Dendritic cell treated with granulocyte-macrophage colony-stimulating factor and Interleukin-4, amounts not matched to agents 40 ng/mL and 50 ng/mL, for 4 days (primary cell): ENCODE data around the gene CXorf58.

Source experiments
- H3K27ac Mint-ChIP-seq: one replicate; pipeline ENCODE4 v1.8.0; 2022; ENCODE audit warnings: mild to moderate bottlenecking, mixed read lengths
- H3K27me3 Mint-ChIP-seq: one replicate; pipeline ENCODE4 v1.8.0; 2022; ENCODE audit warnings: mild to moderate bottlenecking, mixed read lengths
- H3K36me3 Mint-ChIP-seq: one replicate; pipeline ENCODE4 v1.8.0; 2022; ENCODE audit warnings: low read depth, mixed read lengths
- H3K4me1 Mint-ChIP-seq: one replicate; pipeline ENCODE4 v1.8.0; 2022; ENCODE audit warnings: low read depth, mixed read lengths
- H3K4me3 Mint-ChIP-seq: one replicate; pipeline ENCODE4 v1.8.0; 2022; ENCODE audit warnings: mild to moderate bottlenecking, moderate library complexity, mixed read lengths
- H3K9me3 Mint-ChIP-seq: one replicate; pipeline ENCODE4 v1.8.0; 2022; ENCODE audit warnings: mixed read lengths
- intact Hi-C: fragments of 100-400 bp; cut with micrococcal nuclease; formaldehyde crosslinking; loops from one replicate; pipeline ENCODE4 v1.15.0; 2022

The CXorf58 gene

DNA sequence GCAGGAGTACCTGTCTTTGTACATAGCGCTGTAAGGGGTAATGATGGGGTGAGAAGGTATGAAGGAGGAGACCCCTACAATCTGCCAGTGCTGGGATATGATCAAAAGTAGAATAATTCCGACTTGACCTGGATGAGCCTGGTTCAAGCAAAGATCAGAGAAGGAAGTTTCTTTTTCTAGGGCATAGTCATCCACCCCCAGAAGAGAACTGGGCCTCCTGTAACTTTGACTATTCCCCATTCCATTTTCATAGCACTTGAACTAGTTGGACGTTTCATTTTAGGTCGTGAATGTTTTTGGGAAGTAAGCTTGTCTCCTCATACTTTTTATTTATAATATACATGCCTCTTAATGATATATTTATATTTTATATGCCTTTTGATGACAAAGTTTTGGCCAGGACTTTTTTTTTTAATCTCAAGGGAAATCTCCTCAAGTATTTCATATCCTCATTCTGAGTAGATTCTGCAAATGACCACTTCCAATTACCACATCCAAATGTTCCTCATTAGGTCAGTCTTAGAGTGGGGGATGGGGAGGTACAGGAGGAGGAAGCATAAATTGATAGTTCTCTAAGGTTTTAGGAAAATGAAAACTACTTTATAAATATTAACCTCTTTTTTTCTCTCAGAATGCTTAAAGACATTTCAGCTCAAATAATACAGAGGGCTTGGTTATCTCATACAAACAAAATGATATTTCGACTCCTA lies 3.5 kb downstream of the CXorf58 start:
- intact Hi-C loops, result loop anchor here (2.0 to 10.0 kb wide), 2 partner anchors 54 to 114 kb away; no protein-coding TSS in a partner anchor
- Mint-ChIP-seq H3K27ac (peak overlapping the region; percentile 83), H3K27me3 (no peaks in the 10 kb centered on the region), H3K4me3 (no peak overlapping the region), H3K9me3 (no peaks in the 10 kb centered on the region), H3K36me3 (no peaks in the 10 kb centered on the region), H3K4me1 (peaks cover 18% of the 10 kb centered on the region)

GRCh38 chrX:23919148-23919547 lies 11.3 kb downstream of the CXorf58 start:
- H3K4me1 Mint-ChIP-seq, result no peaks in the 10 kb centered on the region
- no peak overlapping the region for H3K27ac Mint-ChIP-seq
- no peaks in the 10 kb centered on the region for H3K36me3 Mint-ChIP-seq
- H3K27me3 Mint-ChIP-seq, result no peaks in the 10 kb centered on the region
- H3K4me3 Mint-ChIP-seq, result no peak overlapping the region
- intact Hi-C loops, result loop anchor here (10.0 kb wide), 1 partner anchor 46 kb away; no protein-coding TSS in a partner anchor
- peaks cover 9% of the 10 kb centered on the region for H3K9me3 Mint-ChIP-seq

DNA sequence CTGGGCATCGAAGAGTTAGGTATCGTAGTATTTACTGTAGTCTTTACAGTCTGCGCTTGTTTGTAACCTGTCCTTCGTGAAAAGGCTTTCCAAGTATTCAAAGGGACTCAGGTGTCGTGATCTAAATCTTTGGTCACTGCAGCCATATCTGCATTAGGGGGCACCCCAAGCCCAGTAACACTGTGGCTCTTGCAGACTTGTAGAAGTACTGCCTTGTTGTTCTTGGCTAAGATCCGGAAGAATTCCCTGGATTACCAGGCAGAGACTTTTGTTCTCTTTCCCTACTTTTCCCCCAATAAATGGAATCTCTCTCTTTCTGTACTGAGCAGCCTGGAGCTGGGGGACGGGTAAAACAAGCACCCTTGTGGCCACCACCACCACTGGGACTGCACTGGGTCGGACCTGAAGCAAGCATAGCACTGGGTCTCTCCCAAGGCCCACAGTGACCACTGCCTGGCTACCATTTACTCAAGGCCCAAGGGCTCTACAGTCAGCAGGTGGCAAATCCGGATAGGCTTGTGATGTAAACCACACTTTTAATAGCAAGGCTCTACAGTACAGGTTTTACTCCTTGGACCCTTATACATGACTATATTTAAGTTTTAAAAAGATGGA lies 12.0 kb downstream of the CXorf58 start:
- Mint-ChIP-seq H3K4me3 (no peak overlapping the region), H3K27me3 (no peaks in the 10 kb centered on the region), H3K4me1 (no peaks in the 10 kb centered on the region)

GRCh38 chrX:23926015-23926414 lies 18.2 kb downstream of the CXorf58 start:
- Mint-ChIP-seq H3K4me1 (no peaks in the 10 kb centered on the region), H3K4me3 (no peak overlapping the region), H3K9me3 (no peaks in the 10 kb centered on the region), H3K27ac (no peak overlapping the region), H3K27me3 (no peaks in the 10 kb centered on the region), H3K36me3 (no peaks in the 10 kb centered on the region)
- intact Hi-C loops, result no loop called here

More for the DNA sequence above, 12.0 kb downstream of the CXorf58 start:
- H3K36me3 Mint-ChIP-seq, result no peaks in the 10 kb centered on the region
- intact Hi-C loops, result loop anchor here (10.0 kb wide), 1 partner anchor 45 kb away; no protein-coding TSS in a partner anchor
- peaks cover 9% of the 10 kb centered on the region for H3K9me3 Mint-ChIP-seq
- no peak overlapping the region for H3K27ac Mint-ChIP-seq

DNA sequence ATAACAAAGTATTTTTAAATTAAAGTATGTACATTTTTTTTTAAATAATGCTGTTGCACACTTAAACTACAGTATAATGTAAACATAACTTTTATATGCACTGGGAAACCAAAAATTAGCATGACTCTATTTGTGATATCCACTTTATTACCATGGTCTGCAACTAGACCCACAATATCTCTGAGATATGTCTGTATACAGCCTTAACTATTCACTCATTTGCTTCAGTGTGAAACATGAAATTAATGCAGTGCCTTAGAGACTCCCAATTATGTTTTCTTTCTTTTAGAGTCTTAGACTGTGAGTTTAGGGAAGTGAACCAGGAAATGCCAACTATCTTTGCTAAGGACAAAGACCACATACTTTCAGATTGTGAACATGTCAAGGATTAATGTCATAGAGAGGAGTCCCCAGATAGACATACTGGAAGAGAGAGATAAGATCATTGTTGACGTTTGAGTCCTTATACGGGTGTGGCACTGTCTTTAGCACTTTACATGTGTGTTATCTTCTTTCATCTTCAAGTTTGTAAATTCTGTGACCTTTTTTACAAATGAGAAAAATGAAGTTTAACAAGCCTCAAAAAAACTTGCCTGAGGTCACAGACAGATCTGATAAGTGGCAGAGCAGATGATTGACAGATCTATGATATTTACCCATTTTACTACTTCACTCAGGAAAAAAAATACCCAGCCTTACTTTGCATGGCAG lies 23.2 kb downstream of the CXorf58 start:
- Mint-ChIP-seq H3K36me3 (no peaks in the 10 kb centered on the region), H3K4me3 (no peak overlapping the region), H3K27ac (peak overlapping the region; percentile 67), H3K9me3 (no peaks in the 10 kb centered on the region), H3K4me1 (no peaks in the 10 kb centered on the region), H3K27me3 (no peaks in the 10 kb centered on the region)
- intact Hi-C loops, result no loop called here

GRCh38 chrX:23932046-23932445 lies 24.2 kb downstream of the CXorf58 start:
- Mint-ChIP-seq H3K9me3 (no peaks in the 10 kb centered on the region), H3K27me3 (no peaks in the 10 kb centered on the region), H3K27ac (no peak overlapping the region), H3K36me3 (no peaks in the 10 kb centered on the region), H3K4me3 (no peak overlapping the region), H3K4me1 (no peaks in the 10 kb centered on the region)
- intact Hi-C loops, result no loop called here

- H3K4me1 Mint-ChIP-seq, result no peaks in the 10 kb centered on the region
- no peaks in the 10 kb centered on the region for H3K27me3 Mint-ChIP-seq
- no peaks in the 10 kb centered on the region for H3K36me3 Mint-ChIP-seq
- intact Hi-C loops, result no loop called here
- H3K9me3 Mint-ChIP-seq, result no peaks in the 10 kb centered on the region
- no peak overlapping the region for H3K27ac Mint-ChIP-seq
- H3K4me3 Mint-ChIP-seq, result no peak overlapping the region
Measured at GRCh38 chrX:23935106-23935505, 27.3 kb downstream of the CXorf58 start.

- no peaks in the 10 kb centered on the region for H3K9me3 Mint-ChIP-seq
- no peak overlapping the region for H3K4me3 Mint-ChIP-seq
- H3K36me3 Mint-ChIP-seq, result no peaks in the 10 kb centered on the region
- no peaks in the 10 kb centered on the region for H3K4me1 Mint-ChIP-seq
- intact Hi-C loops, result no loop called here
- H3K27ac Mint-ChIP-seq, result no peak overlapping the region
- no peaks in the 10 kb centered on the region for H3K27me3 Mint-ChIP-seq
Measured at GRCh38 chrX:23936180-23936579, 28.4 kb downstream of the CXorf58 start.

GRCh38 chrX:23937100-23937499 lies 29.3 kb downstream of the CXorf58 start:
- Mint-ChIP-seq H3K9me3 (no peaks in the 10 kb centered on the region), H3K27ac (no peak overlapping the region)

DNA sequence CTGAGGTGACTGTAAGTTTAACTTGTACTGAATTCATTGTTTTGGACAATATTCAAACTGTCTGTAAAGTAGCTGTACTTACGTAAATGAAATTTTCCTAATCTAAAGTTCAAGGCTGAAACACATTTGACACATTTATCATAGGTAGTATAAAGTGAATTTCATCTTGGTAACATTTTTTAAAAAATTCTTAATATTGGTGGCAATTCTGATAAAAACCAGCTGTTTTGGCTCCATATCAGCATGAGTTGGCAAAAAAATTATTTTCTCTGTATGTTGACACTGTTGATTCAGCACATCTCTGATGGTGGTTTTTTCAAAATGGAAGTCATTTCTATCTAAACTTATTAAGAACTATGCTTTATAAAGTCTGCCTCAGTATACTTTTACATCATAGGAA lies 30.9 kb downstream of the CXorf58 start:
- Mint-ChIP-seq H3K36me3 (no peaks in the 10 kb centered on the region), H3K9me3 (no peaks in the 10 kb centered on the region), H3K4me1 (no peaks in the 10 kb centered on the region), H3K4me3 (no peak overlapping the region), H3K27ac (no peak overlapping the region), H3K27me3 (no peaks in the 10 kb centered on the region)
- intact Hi-C loops, result no loop called here

More at GRCh38 chrX:23937100-23937499, 29.3 kb downstream of the CXorf58 start:
- intact Hi-C loops, result no loop called here
- Mint-ChIP-seq H3K4me1 (no peaks in the 10 kb centered on the region), H3K4me3 (no peak overlapping the region), H3K36me3 (no peaks in the 10 kb centered on the region), H3K27me3 (no peaks in the 10 kb centered on the region)

GRCh38 chrX:23939203-23939602 lies 31.4 kb downstream of the CXorf58 start:
- H3K27me3 Mint-ChIP-seq, result no peaks in the 10 kb centered on the region
- H3K27ac Mint-ChIP-seq, result no peak overlapping the region
- no peaks in the 10 kb centered on the region for H3K9me3 Mint-ChIP-seq
- no peaks in the 10 kb centered on the region for H3K36me3 Mint-ChIP-seq
- intact Hi-C loops, result no loop called here
- H3K4me3 Mint-ChIP-seq, result no peak overlapping the region
- no peaks in the 10 kb centered on the region for H3K4me1 Mint-ChIP-seq

GRCh38 chrX:23944234-23944633 lies 36.4 kb downstream of the CXorf58 start:
- no peak overlapping the region for H3K4me3 Mint-ChIP-seq
- no peaks in the 10 kb centered on the region for H3K9me3 Mint-ChIP-seq
- H3K36me3 Mint-ChIP-seq, result no peaks in the 10 kb centered on the region
- H3K27me3 Mint-ChIP-seq, result no peaks in the 10 kb centered on the region
- intact Hi-C loops, result no loop called here
- no peaks in the 10 kb centered on the region for H3K4me1 Mint-ChIP-seq
- no peak overlapping the region for H3K27ac Mint-ChIP-seq

DNA sequence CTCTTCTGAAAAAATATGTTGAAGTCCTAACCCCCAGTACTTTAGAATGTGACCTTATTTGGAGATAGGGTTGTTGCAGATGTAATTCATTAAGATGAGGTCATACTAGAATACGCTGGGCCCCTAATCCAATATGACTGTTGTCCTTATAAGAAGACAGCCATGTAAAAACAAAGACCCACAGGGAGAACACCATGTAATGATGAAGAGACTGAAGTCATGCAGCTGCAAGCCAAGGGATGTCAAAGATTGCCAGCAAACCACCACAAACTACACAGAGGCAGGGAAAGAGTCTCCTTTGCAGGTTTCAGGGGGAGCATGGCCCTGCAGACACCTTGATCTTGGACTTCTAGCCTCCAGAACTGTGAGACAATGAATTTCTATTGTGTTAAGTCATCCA lies 37.4 kb downstream of the CXorf58 start:
- Mint-ChIP-seq H3K4me3 (no peak overlapping the region), H3K4me1 (peaks cover 2% of the 10 kb centered on the region), H3K27me3 (no peaks in the 10 kb centered on the region), H3K36me3 (no peaks in the 10 kb centered on the region), H3K27ac (no peak overlapping the region), H3K9me3 (no peaks in the 10 kb centered on the region)
- intact Hi-C loops, result no loop called here

GRCh38 chrX:23952391-23952790 lies 44.6 kb downstream of the CXorf58 start:
- Mint-ChIP-seq H3K27me3 (no peaks in the 10 kb centered on the region), H3K27ac (no peak overlapping the region), H3K4me3 (no peak overlapping the region), H3K9me3 (no peaks in the 10 kb centered on the region), H3K4me1 (peaks cover 10% of the 10 kb centered on the region), H3K36me3 (no peaks in the 10 kb centered on the region)
- intact Hi-C loops, result loop anchor here (5.0 kb wide), 1 partner anchor 70 kb away; no protein-coding TSS in a partner anchor
